CD4-positive, alpha-beta memory T cell (primary cell): Measurements from ENCODE around the gene SEMA4A. TPM values are rescaled to one million over a fixed set of nuclear protein-coding genes. Genes with fewer than 3 reads are reported as not detected.
"Not testable (repeated sequence)": the region's sequence is repeated elsewhere in the genome, so short reads cannot be mapped to it uniquely, and the experiment has no call there.

Experiments
- CTCF ChIA-PET: fragments of 350-600 bp; sonication (Branson Sonifier 250); formaldehyde crosslinking; loops from one replicate; lab custom pipeline; 2021; ENCODE audit warnings: inconsistent platforms; ENCODE audit not compliant: partially characterized antibody; lab: Charles Lee
- POLR2A ChIA-PET: fragments of 350-600 bp; sonication (Branson Sonifier 250); formaldehyde crosslinking; loops from one replicate; lab custom pipeline; 2021; ENCODE audit not compliant: partially characterized antibody; lab: Charles Lee
- DNase-seq, 5 donors: peaks; one replicate each; pipeline versions ENCODE4 v3.0.0 to v3.0.0-alpha.2; 2020 to 2022; ENCODE audit warnings: mixed read lengths in 1 of 5
- H3K27ac ChIP-seq: one replicate; pipeline ENCODE4 v1.7.0; 2013; ENCODE audit warnings: low read depth, low read length
- H3K27me3 ChIP-seq: 2 replicates; pipeline ENCODE4 v1.7.0; 2013; ENCODE audit warnings: mild to moderate bottlenecking, low read length, moderate library complexity; ENCODE audit not compliant: insufficient read depth
- H3K36me3 ChIP-seq: 2 replicates; pipeline ENCODE4 v1.7.0; 2013; ENCODE audit warnings: mild to moderate bottlenecking, low read length, moderate library complexity; ENCODE audit not compliant: insufficient read depth
- H3K4me1 ChIP-seq: 2 replicates; pipeline ENCODE4 v1.7.0; 2013; ENCODE audit warnings: mild to moderate bottlenecking, low read length, moderate library complexity; ENCODE audit not compliant: insufficient read depth
- H3K4me3 ChIP-seq, 2 donors: one replicate each; pipeline ENCODE4 v1.7.0; 2013; ENCODE audit warnings: low read length in 2 of 2, mild to moderate bottlenecking in 1 of 2
- H3K9me3 ChIP-seq, 2 donors: one replicate each; pipeline ENCODE4 v1.7.0; 2013; ENCODE audit warnings: low read length in 2 of 2, control low read depth in 1 of 2; ENCODE audit not compliant: control insufficient read depth in 1 of 2
- H3K27ac Mint-ChIP-seq, 7 donors: one replicate each; pipeline ENCODE4 v1.8.0; 2020 to 2021; ENCODE audit warnings: mixed read lengths in 7 of 7, mild to moderate bottlenecking in 6 of 7, inconsistent platforms in 3 of 7, moderate library complexity in 3 of 7
- H3K27me3 Mint-ChIP-seq, 2 donors: one replicate each; pipeline ENCODE4 v1.8.0; 2020 to 2021; ENCODE audit warnings: mixed read lengths in 2 of 2
- H3K36me3 Mint-ChIP-seq, 2 donors: one replicate each; pipeline ENCODE4 v1.8.0; 2020 to 2021; ENCODE audit warnings: mixed read lengths in 2 of 2, inconsistent platforms in 1 of 2, mild to moderate bottlenecking in 1 of 2
- H3K4me1 Mint-ChIP-seq, 4 donors: one replicate each; pipeline ENCODE4 v1.8.0; 2020 to 2021; ENCODE audit warnings: mixed read lengths in 4 of 4, mild to moderate bottlenecking in 1 of 4
- H3K4me3 Mint-ChIP-seq, 8 donors: one replicate each; pipeline ENCODE4 v1.8.0; 2020 to 2021; ENCODE audit warnings: mixed read lengths in 8 of 8, mild to moderate bottlenecking in 7 of 8, moderate library complexity in 6 of 8, inconsistent platforms in 3 of 8
- H3K9me3 Mint-ChIP-seq, 8 donors: one replicate each; pipeline ENCODE4 v1.8.0; 2020 to 2021; ENCODE audit warnings: mixed read lengths in 8 of 8, mild to moderate bottlenecking in 5 of 8, inconsistent platforms in 3 of 8, moderate library complexity in 1 of 8
- intact Hi-C: fragments of 100-400 bp; cut with micrococcal nuclease; formaldehyde crosslinking; loops from one replicate; pipeline ENCODE4 v1.15.1; 2023
- polyA plus RNA-seq, 2 donors: library from polyadenylated mRNA; unstranded; fragments of 300-500 nt; fragmentation: Illumina TruSeq; gene quantifications; one replicate each; pipeline ENCODE4 v1.2.3, GENCODE V29; 2021
- total RNA-seq, 2 experiments: library from RNA; stranded (reverse); gene quantifications; one replicate each; pipeline ENCODE4 v1.2.3, GENCODE V29; 2021

The SEMA4A gene
- total and polyA plus RNA-seq, 4 experiments from 2014 or later: 0.88 to 1.3 (median 1.2) TPM

- Histone ChIP-seq H3K27ac (no peak overlapping the region), H3K27me3 (no peaks in the 10 kb centered on the region), H3K9me3 (no peaks in the 10 kb centered on the region), H3K4me3 (no peak overlapping the region), H3K4me1 (peaks cover 69% of the 10 kb centered on the region), H3K36me3 (no peaks in the 10 kb centered on the region)
- no peaks in the 10 kb centered on the region for H3K27me3 Mint-ChIP-seq
- H3K4me1 Mint-ChIP-seq: peaks cover 25 to 82% (median 47%) of the 10 kb centered on the region in 4 donors
- POLR2A ChIA-PET: interaction anchor here (0.6 to 21.9 kb wide), 3 partner anchors 9 to 110 kb away, joined by 3 to 527 read pairs (median 110); no protein-coding TSS in a partner anchor
- H3K27ac Mint-ChIP-seq: peak overlapping the region; percentile 62 to 95 (median 84)
- CTCF ChIA-PET: interaction anchor here (0.8 to 13.8 kb wide), 5 partner anchors 9 to 21 kb away, joined by 3 to 157 read pairs (median 3); no protein-coding TSS in a partner anchor
- peaks cover 0 to 16% of the 10 kb centered on the region in 2 donors for H3K36me3 Mint-ChIP-seq
- intact Hi-C loops: no loop called here
- peaks cover 0 to 4% (median 0%) of the 10 kb centered on the region in 8 donors for H3K9me3 Mint-ChIP-seq
- no peak for DNase-seq
- peak overlapping the region; percentile 45 to 81 (median 74) for H3K4me3 Mint-ChIP-seq
These were observed 35.1 kb upstream of the SEMA4A start for GRCh38 chr1:156118177-156118868.

GRCh38 chr1:156119503-156120209 is 33.7 kb upstream of the SEMA4A start:
- no peak overlapping the region for H3K4me3 ChIP-seq
- peaks cover 72% of the 10 kb centered on the region for H3K4me1 ChIP-seq
- ChIA-PET CTCF (interaction anchor here (1.2 to 13.8 kb wide), 4 partner anchors 11 to 29 kb away, joined by 3 to 157 read pairs (median 10); no protein-coding TSS in a partner anchor), POLR2A (interaction anchor here (8.3 to 21.9 kb wide), 2 partner anchors 8 to 21 kb away, joined by 110 to 527 read pairs; no protein-coding TSS in a partner anchor)
- H3K9me3 Mint-ChIP-seq: peaks cover 0 to 4% (median 0%) of the 10 kb centered on the region in 8 donors
- no peaks in the 10 kb centered on the region for H3K27me3 ChIP-seq
- no peaks in the 10 kb centered on the region for H3K27me3 Mint-ChIP-seq
- H3K27ac Mint-ChIP-seq: peak overlapping the region; percentile 16 to 95 (median 70)
- peak in 1 of 5 donors; percentile 68 for DNase-seq
- H3K36me3 ChIP-seq: no peaks in the 10 kb centered on the region
- intact Hi-C loops: no loop called here
- peaks cover 0 to 17% of the 10 kb centered on the region in 2 donors for H3K36me3 Mint-ChIP-seq
- H3K4me1 Mint-ChIP-seq: peaks cover 32 to 82% (median 56%) of the 10 kb centered on the region in 4 donors
- H3K4me3 Mint-ChIP-seq: peak overlapping the region; percentile 10 to 75 (median 42)
- no peaks in the 10 kb centered on the region for H3K9me3 ChIP-seq
- H3K27ac ChIP-seq: no peak overlapping the region

- H3K9me3 ChIP-seq: no peaks in the 10 kb centered on the region
- Mint-ChIP-seq H3K27ac (peak overlapping the region; percentile 5 to 95 (median 70)), H3K27me3 (no peaks in the 10 kb centered on the region), H3K9me3 (peaks cover 0 to 7% (median 0%) of the 10 kb centered on the region in 8 donors), H3K4me1 (peaks cover 38 to 82% (median 59%) of the 10 kb centered on the region in 4 donors), H3K4me3 (peak overlapping the region in 7 of 8 donors; percentile 10 to 64 (median 42)), H3K36me3 (peaks cover 0 to 14% of the 10 kb centered on the region in 2 donors)
- H3K27me3 ChIP-seq: no peaks in the 10 kb centered on the region
- peaks cover 75% of the 10 kb centered on the region for H3K4me1 ChIP-seq
- no peak for DNase-seq
- ChIA-PET POLR2A (interaction anchor here (8.3 to 21.9 kb wide), 2 partner anchors 7 to 22 kb away, joined by 110 to 527 read pairs; no protein-coding TSS in a partner anchor), CTCF (interaction anchor here (1.9 to 13.8 kb wide), 3 partner anchors 10 to 29 kb away, joined by 6 to 157 read pairs (median 15); no protein-coding TSS in a partner anchor)
- no peak overlapping the region for H3K4me3 ChIP-seq
- H3K36me3 ChIP-seq: no peaks in the 10 kb centered on the region
- H3K27ac ChIP-seq: no peak overlapping the region
- intact Hi-C loops: no loop called here
These were observed 33.1 kb upstream of the SEMA4A start for GRCh38 chr1:156120318-156120717.

GRCh38 chr1:156121005-156121404 is 32.4 kb upstream of the SEMA4A start:
- Mint-ChIP-seq H3K4me3 (peak overlapping the region in 1 of 8 donors; percentile 65), H3K4me1 (peaks cover 35 to 82% (median 59%) of the 10 kb centered on the region in 4 donors), H3K27ac (peak overlapping the region in 5 of 7 donors; percentile 8 to 97 (median 72)), H3K36me3 (peaks cover 0 to 12% of the 10 kb centered on the region in 2 donors)
- H3K9me3 ChIP-seq, H3K27me3 Mint-ChIP-seq, intact Hi-C loops, H3K9me3 Mint-ChIP-seq, H3K27ac ChIP-seq, H3K27me3 ChIP-seq, H3K4me3 ChIP-seq, H3K36me3 ChIP-seq, DNase-seq: not testable (repeated sequence)
- ChIA-PET POLR2A (interaction anchor here (1.0 to 21.9 kb wide), 2 partner anchors 9 to 23 kb away, joined by 3 to 527 read pairs; no protein-coding TSS in a partner anchor), CTCF (interaction anchor here (1.9 to 13.8 kb wide), 3 partner anchors 10 to 30 kb away, joined by 6 to 157 read pairs (median 15); no protein-coding TSS in a partner anchor)
- peaks cover 69% of the 10 kb centered on the region for H3K4me1 ChIP-seq

GRCh38 chr1:156121457-156121856 is 31.9 kb upstream of the SEMA4A start:
- H3K4me1 ChIP-seq: peaks cover 69% of the 10 kb centered on the region
- Mint-ChIP-seq H3K27me3 (no peaks in the 10 kb centered on the region), H3K4me1 (peaks cover 34 to 82% (median 58%) of the 10 kb centered on the region in 4 donors), H3K36me3 (peaks cover 0 to 9% of the 10 kb centered on the region in 2 donors), H3K4me3 (peak overlapping the region in 1 of 8 donors; percentile 65), H3K27ac (peak overlapping the region in 5 of 7 donors; percentile 8 to 97 (median 70)), H3K9me3 (peaks cover 0 to 7% (median 0%) of the 10 kb centered on the region in 8 donors)
- no peak overlapping the region for H3K4me3 ChIP-seq
- no peaks in the 10 kb centered on the region for H3K36me3 ChIP-seq
- no peak for DNase-seq
- ChIA-PET POLR2A (interaction anchor here (1.0 to 21.9 kb wide), 2 partner anchors 8 to 23 kb away, joined by 3 to 527 read pairs; no protein-coding TSS in a partner anchor), CTCF (interaction anchor here (1.9 to 13.8 kb wide), 3 partner anchors 9 to 31 kb away, joined by 6 to 157 read pairs (median 15); no protein-coding TSS in a partner anchor)
- no peak overlapping the region for H3K27ac ChIP-seq
- intact Hi-C loops: no loop called here
- H3K27me3 ChIP-seq: no peaks in the 10 kb centered on the region
- no peaks in the 10 kb centered on the region for H3K9me3 ChIP-seq

- Histone ChIP-seq H3K4me1 (peaks cover 72% of the 10 kb centered on the region), H3K36me3 (no peaks in the 10 kb centered on the region), H3K27ac (no peak overlapping the region), H3K9me3 (no peaks in the 10 kb centered on the region), H3K27me3 (no peaks in the 10 kb centered on the region), H3K4me3 (no peak overlapping the region)
- DNase-seq: no peak
- Mint-ChIP-seq H3K36me3 (peaks cover 0 to 7% of the 10 kb centered on the region in 2 donors), H3K9me3 (peaks cover 0 to 7% (median 0%) of the 10 kb centered on the region in 8 donors), H3K27me3 (no peaks in the 10 kb centered on the region), H3K4me1 (peaks cover 38 to 85% (median 61%) of the 10 kb centered on the region in 4 donors), H3K4me3 (peak overlapping the region in 2 of 8 donors; percentile 23 to 50), H3K27ac (peak overlapping the region in 3 of 7 donors; percentile 90 to 97 (median 95))
- intact Hi-C loops: no loop called here
- ChIA-PET POLR2A (interaction anchor here (1.0 to 21.9 kb wide), 3 partner anchors 8 to 24 kb away, joined by 3 to 527 read pairs (median 4); no protein-coding TSS in a partner anchor), CTCF (interaction anchor here (0.8 to 13.8 kb wide), 3 partner anchors 15 to 31 kb away, joined by 4 to 157 read pairs (median 6); no protein-coding TSS in a partner anchor)
These were observed 31.3 kb upstream of the SEMA4A start for GRCh38 chr1:156122086-156122485.
